WTC11 (cell line): ENCODE measurements around the gene PHKB.

Experiments used
- CBFB ChIP-seq: sonication (generic); formaldehyde crosslinking; IDR thresholded peaks from 2 replicates; pipeline ENCODE4 v1.8.1; 2022; ENCODE audit warnings: mild to moderate bottlenecking, low read depth, missing genetic modification reagents
- CREM ChIP-seq: sonication (generic); formaldehyde crosslinking; IDR thresholded peaks from 2 replicates; pipeline ENCODE4 v1.8.1; 2022; ENCODE audit warnings: mild to moderate bottlenecking, missing genetic modification reagents, moderate library complexity
- CTCF ChIP-seq: fragments of 200-600 bp; IDR thresholded peaks from 2 replicates; pipeline ENCODE4 v1.8.0; 2022; ENCODE audit warnings: antibody characterized with exemption
- ESRRA ChIP-seq: sonication (generic); formaldehyde crosslinking; IDR thresholded peaks from 2 replicates; pipeline ENCODE4 v1.8.1; 2022; ENCODE audit warnings: mild to moderate bottlenecking, missing genetic modification reagents, borderline replicate concordance
- SP1 ChIP-seq: sonication (generic); formaldehyde crosslinking; conservative IDR thresholded peaks from 2 replicates; pipeline ENCODE4 v1.8.1; 2022; ENCODE audit warnings: missing genetic modification reagents
- TCF7 ChIP-seq: sonication (generic); formaldehyde crosslinking; IDR thresholded peaks from 2 replicates; pipeline ENCODE4 v1.8.0; 2022; ENCODE audit warnings: mild to moderate bottlenecking, low read depth, missing genetic modification reagents, moderate library complexity
- TF ChIP-seq, protein P1 (sequence below): sonication (generic); formaldehyde crosslinking; conservative IDR thresholded peaks from 2 replicates; pipeline ENCODE4 v1.8.1; 2023; ENCODE audit warnings: mild to moderate bottlenecking, low read depth, missing genetic modification reagents, moderate library complexity
- TF ChIP-seq, protein P2 (sequence below): sonication (generic); formaldehyde crosslinking; IDR thresholded peaks from 2 replicates; pipeline ENCODE4 v1.8.1; 2022; ENCODE audit warnings: low read depth, missing genetic modification reagents, borderline replicate concordance
- TF ChIP-seq, protein P3 (sequence below): sonication (generic); formaldehyde crosslinking; IDR thresholded peaks from 2 replicates; pipeline ENCODE4 v1.8.1; 2023; ENCODE audit warnings: mild to moderate bottlenecking, missing genetic modification reagents, moderate library complexity

- TF ChIP-seq, protein P1, sequence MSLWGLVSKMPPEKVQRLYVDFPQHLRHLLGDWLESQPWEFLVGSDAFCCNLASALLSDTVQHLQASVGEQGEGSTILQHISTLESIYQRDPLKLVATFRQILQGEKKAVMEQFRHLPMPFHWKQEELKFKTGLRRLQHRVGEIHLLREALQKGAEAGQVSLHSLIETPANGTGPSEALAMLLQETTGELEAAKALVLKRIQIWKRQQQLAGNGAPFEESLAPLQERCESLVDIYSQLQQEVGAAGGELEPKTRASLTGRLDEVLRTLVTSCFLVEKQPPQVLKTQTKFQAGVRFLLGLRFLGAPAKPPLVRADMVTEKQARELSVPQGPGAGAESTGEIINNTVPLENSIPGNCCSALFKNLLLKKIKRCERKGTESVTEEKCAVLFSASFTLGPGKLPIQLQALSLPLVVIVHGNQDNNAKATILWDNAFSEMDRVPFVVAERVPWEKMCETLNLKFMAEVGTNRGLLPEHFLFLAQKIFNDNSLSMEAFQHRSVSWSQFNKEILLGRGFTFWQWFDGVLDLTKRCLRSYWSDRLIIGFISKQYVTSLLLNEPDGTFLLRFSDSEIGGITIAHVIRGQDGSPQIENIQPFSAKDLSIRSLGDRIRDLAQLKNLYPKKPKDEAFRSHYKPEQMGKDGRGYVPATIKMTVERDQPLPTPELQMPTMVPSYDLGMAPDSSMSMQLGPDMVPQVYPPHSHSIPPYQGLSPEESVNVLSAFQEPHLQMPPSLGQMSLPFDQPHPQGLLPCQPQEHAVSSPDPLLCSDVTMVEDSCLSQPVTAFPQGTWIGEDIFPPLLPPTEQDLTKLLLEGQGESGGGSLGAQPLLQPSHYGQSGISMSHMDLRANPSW (CRISPR knock-in tag), result no peak
- TF ChIP-seq CBFB (CRISPR knock-in tag) (no peak), SP1 (CRISPR knock-in tag) (no peak), CTCF (no peak), ESRRA (CRISPR knock-in tag) (no peak), TCF7 (CRISPR knock-in tag) (no peak), CREM (CRISPR knock-in tag) (no peak)
- TF ChIP-seq, protein P2, sequence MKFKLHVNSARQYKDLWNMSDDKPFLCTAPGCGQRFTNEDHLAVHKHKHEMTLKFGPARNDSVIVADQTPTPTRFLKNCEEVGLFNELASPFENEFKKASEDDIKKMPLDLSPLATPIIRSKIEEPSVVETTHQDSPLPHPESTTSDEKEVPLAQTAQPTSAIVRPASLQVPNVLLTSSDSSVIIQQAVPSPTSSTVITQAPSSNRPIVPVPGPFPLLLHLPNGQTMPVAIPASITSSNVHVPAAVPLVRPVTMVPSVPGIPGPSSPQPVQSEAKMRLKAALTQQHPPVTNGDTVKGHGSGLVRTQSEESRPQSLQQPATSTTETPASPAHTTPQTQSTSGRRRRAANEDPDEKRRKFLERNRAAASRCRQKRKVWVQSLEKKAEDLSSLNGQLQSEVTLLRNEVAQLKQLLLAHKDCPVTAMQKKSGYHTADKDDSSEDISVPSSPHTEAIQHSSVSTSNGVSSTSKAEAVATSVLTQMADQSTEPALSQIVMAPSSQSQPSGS (CRISPR knock-in tag), result no peak
- TF ChIP-seq, protein P3, sequence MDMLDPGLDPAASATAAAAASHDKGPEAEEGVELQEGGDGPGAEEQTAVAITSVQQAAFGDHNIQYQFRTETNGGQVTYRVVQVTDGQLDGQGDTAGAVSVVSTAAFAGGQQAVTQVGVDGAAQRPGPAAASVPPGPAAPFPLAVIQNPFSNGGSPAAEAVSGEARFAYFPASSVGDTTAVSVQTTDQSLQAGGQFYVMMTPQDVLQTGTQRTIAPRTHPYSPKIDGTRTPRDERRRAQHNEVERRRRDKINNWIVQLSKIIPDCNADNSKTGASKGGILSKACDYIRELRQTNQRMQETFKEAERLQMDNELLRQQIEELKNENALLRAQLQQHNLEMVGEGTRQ (CRISPR knock-in tag), result no peak
These were observed 1.5 kb upstream of the PHKB start for GRCh38 chr16:47459603-47460002.
